AG20443 (cell line): Measurements from ENCODE around the gene PCCA.
"Not testable (repeated sequence)": the region's sequence is repeated elsewhere in the genome, so short reads cannot be mapped to it uniquely, and the experiment has no call there.

Source experiments
- DNase-seq: peaks from one replicate; pipeline ENCODE4 v3.0.0; 2012; ENCODE audit warnings: low spot score, mixed read lengths

The PCCA gene

DNA sequence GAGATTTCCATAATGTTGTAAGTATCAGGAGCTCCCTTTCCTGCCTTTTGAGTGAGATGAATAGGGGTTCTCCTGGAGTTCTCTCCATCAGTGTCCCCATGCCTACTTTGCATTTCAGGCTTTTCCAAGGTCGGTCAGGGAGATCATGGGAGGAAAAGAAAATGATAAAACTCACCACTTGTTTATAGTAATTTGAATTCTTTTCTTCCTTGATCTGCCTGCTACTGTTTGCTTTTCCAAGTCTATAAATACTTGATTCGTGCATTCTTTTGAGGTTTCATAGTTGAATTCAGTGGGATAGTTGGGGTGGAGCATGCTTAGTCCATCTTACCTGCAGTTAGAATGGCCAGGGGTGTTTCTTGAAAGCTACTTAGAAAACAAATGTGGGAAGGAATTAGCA lies 51.5 kb downstream of the PCCA start:
- DNase-seq = no peak

DNA sequence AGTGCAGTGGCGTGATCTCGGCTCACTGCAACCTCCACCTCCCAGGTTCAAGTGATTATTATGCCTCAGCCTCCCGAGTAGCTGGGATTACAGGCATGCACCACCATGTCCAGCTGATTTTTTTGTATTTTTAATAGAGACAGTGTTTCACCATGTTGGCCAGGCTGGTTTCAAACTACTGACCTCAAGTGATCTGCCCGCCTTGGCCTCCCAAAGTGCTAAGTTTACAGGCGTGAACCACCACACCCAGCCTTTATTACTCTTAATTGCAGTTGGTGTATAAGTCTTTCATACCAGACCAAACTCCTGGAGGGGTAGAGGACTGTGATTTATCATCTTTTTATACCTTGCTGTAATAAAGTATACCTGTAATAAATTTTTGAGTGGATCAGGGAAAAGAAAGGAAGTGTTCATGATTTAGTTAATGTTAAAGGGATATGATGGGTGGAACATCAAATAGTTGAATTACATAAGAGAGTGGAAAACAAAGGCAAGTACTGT lies 52.6 kb downstream of the PCCA start:
- DNase-seq = not testable (repeated sequence)

DNA sequence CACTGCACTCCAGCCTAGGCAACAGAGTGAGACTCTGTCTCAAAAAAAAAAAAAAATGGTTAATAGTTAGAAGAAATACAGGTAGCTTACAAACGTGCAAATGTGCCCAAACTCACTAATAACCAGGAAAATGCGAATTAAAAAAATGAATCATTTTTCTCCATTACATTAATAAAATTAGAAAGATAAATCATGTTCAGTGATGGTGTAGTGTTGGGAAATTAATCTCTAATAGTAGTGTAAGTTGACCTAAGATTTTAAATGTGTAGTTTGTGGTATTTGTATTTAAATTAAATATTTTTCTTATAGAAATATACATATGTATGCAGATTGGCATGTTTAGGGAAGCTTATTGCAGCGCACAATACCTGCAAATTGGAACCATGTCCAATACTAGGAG lies 57.6 kb downstream of the PCCA start:
- no peak for DNase-seq

DNA sequence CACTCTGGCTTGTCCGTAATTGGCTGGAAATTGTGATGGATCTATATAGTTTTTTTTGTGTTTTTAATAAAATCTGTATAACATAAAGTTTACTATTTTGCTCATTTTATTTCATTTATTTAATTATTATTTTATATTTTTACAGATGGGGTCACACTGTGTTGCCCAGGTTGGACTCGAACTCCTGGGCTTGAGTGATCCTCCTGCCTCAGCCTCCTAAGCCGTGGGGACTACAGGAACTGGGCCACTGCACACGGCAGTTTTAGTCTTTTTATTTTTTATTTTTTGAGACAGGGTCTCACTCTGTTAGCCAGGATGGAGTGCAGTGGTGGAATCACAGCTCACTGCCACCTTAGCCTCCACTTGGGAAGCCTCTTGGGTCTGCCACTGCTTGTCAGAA lies 58.9 kb downstream of the PCCA start:
- DNase-seq = no peak

GRCh38 chr13:100148422-100148821 lies 59.5 kb downstream of the PCCA start:
- DNase-seq = no peak

- no peak for DNase-seq
Observed at GRCh38 chr13:100149389-100149788, 60.5 kb downstream of the PCCA start.

DNA sequence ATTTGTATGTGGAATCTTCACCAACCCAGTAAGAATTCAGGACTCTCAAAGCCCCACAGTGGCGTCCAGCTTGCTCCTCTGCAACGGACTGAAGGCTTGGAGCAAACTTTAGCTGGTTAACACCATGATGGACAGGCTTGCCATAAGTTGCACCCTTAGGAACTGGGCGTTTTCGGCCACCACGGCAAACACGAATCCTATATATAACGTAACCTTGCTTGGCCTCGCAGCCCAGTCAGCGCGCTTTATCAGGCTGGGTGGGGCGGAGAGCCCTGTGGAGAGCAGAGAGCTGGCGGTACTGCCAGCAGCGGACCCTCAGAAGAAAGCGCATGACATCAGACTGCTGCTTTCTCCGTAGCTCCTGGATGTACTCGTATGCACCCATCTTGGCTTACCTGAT lies 61.8 kb downstream of the PCCA start:
- not testable (repeated sequence) for DNase-seq

DNA sequence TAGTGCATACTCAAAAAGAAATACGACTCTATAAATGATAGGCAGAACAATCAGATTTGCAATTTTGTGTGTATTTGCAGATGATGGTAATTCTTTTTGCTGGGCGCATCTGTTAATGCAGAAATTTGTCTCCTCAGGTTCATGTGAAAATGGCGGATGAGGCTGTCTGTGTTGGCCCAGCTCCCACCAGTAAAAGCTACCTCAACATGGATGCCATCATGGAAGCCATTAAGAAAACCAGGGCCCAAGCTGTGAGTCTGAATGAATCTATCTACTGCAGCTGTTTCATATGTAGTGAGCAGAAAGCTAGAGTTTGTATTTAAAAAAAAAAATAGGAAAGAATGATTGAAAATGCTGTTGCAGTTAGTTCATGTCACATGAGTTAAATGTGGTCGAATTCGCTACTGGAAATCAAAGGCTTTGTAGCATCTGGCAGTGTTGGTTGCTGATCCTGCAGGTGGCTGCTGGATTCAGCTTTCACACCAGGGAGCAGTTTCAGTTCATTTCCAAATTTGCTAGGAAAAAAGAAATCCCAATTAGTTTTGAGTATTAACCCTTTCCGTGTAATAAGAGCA lies 66.0 kb downstream of the PCCA start:
- DNase-seq = no peak

DNA sequence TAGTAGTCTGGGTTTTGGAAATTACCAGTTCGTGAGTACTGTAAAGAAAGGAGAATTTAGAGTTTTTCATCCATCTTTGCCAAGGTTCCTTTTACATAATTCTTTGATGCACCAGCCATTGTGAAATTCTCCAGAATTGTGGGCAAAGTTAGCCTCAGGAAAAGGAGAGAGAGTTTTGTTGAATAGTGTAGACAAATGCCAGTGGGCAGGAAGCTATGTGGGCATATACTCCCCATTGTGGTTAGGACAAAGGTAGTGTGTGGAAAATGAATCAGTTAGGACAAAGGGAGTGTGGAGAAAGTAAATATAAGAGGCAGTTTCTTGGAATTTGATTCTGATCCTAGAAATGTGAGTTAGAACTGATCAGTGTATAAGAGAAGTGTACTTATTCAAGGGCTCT lies 67.9 kb downstream of the PCCA start:
- no peak for DNase-seq

DNA sequence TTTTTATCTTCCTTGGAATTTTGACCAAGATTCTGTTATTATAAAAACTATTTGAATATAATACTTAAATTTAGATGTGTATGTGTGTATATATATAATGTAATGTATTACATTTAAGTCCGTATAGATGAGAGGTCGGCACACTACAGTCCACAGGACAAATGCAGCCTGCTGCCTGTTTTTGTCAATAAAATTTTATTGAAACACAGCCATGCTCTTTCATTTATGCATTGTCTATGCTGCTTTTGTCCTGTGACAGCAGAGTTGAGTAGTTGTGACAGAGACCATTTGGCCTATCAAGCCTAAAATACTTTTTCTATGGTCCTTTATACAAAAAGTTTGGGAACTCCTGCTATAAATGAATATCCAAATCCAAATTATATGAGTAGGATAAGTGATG lies 69.7 kb downstream of the PCCA start:
- no peak for DNase-seq

- DNase-seq = no peak
Observed at GRCh38 chr13:100159584-100159983, 70.7 kb downstream of the PCCA start.

DNA sequence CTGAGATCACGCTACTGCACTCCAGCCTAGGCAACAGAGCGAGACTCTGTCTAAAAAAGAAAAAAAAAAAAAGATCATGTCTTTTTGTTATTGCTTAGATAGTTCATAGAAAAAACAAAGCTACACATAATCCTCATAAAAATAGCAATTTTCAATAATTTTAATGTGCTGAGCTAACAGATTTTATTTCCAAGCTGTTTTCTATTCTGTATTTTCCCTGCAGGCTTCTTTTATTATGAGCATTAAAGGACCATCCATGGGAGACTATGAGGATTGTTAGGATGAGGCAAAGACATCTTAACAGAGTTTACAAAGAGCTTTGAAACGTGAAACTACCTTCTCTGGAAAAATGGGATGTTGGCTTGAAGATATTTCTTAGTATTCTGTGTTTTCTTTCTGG lies 71.6 kb downstream of the PCCA start:
- DNase-seq = no peak

DNA sequence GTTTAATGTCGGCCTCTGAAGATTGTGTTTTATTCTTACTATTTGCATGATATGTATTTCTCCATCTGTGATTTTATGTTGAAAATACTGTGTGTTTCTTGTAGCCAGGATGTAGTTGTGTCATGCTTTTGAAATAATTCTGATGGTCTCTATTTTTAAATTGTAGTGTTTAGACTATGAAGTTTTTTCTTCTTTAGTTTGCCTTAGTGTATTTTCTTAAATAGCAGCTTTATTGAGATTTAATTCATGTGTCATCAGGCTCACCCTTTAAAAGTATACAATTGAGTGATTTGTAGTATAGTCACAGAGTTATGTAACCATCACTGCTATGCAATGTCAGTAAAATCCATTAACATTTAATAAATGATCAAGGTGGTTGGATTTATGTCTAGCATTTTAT lies 74.5 kb downstream of the PCCA start:
- no peak for DNase-seq

DNA sequence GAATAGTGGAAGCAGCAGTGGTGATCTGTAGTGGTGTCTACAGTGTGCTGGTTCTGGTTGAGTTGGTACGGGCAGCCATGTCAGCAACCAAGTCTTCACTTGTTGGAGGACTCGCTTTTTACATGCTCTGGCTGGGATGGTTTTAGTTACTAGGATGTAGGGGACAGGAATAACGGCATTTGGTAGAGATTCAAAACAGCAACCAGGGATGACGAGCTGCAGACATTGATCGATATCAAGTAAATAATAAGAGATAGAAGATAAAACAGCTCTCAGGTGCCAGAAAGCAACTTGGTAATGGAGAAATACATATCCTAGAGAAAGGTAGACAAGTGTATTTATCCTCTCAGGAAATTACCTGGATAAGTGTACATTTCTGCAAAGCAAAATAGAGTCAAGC lies 84.3 kb downstream of the PCCA start:
- no peak for DNase-seq

- not testable (repeated sequence) for DNase-seq
Observed at GRCh38 chr13:100174455-100174854, 85.6 kb downstream of the PCCA start.

- DNase-seq = no peak
Observed at GRCh38 chr13:100175078-100175802, 86.3 kb downstream of the PCCA start.

DNA sequence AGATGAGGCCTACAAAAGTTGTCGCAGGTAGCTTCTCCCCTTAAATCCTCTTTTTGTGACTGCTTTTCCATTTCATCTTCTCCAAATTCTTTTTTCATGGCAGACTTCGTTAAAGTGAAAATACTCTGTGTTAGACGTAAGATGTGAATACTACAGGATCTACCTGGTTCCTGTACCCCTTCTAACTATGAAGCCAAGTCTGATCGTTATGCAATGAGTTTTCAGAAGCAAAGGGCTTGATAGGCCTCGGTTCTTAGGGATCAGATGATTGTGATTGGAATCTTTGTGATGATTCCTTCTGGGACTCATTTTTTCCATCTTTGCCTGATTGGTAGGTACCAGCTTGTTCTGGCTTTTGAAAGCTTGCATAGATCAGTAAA lies 86.9 kb downstream of the PCCA start:
- no peak for DNase-seq

- no peak for DNase-seq
Observed at GRCh38 chr13:100176801-100177400, 88.0 kb downstream of the PCCA start.

DNA sequence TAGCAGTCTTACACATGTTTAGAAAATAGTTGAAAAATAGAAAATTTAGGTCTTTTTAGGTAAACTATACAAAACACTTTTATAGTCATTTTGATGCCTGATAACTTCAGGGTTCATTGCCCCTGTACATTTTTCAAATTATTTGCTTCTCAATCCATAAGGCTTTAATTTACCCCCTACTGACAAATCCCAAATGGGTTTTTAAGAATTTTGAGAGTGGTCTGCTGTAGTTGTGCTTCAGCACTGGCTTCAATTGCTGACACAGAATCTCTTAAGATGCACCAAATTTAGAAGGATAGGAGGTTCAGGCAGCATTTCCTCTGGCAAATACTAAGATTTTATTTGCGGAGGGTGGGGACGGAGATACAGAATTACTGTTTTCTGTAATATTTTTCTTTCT lies 89.4 kb downstream of the PCCA start:
- no peak for DNase-seq

- DNase-seq = no peak
Observed at GRCh38 chr13:100179276-100179675, 90.4 kb downstream of the PCCA start.

GRCh38 chr13:100182900-100183490 lies 94.1 kb downstream of the PCCA start:
- DNase-seq = no peak

- no peak for DNase-seq
Observed at GRCh38 chr13:100184095-100184494, 95.2 kb downstream of the PCCA start.

- DNase-seq = no peak
Observed at GRCh38 chr13:100195568-100195967, 106.7 kb downstream of the PCCA start.
